Spinal cord (tissue), 10 donors: ENCODE data around the gene SLC27A2. TPM values are rescaled to one million over a fixed set of nuclear protein-coding genes. Genes with fewer than 3 reads are reported as not detected.

Source experiments
- DNase-seq, 6 donors: peaks; one replicate each; pipeline versions ENCODE4 v3.0.0 to v3.0.0-alpha.2; 2013 to 2015; ENCODE audit warnings: low spot score in 6 of 6, low read depth in 4 of 6
- H3K27ac ChIP-seq: one replicate; pipeline ENCODE4 v1.5.1; 2013; ENCODE audit warnings: low read depth, low read length, control low read depth
- H3K27me3 ChIP-seq: one replicate; pipeline ENCODE4 v1.6.1; 2013; ENCODE audit warnings: low read length; ENCODE audit not compliant: control insufficient read depth, insufficient read depth
- H3K36me3 ChIP-seq: one replicate; pipeline ENCODE4 v1.6.1; 2013; ENCODE audit warnings: low read length; ENCODE audit not compliant: control insufficient read depth, insufficient read depth
- H3K4me1 ChIP-seq: one replicate; pipeline ENCODE4 v1.6.1; 2013; ENCODE audit warnings: low read length; ENCODE audit not compliant: control insufficient read depth, insufficient read depth
- H3K4me3 ChIP-seq: one replicate; pipeline ENCODE4 v1.5.1; 2013; ENCODE audit warnings: low read depth, low read length, control low read depth
- H3K9me3 ChIP-seq: one replicate; pipeline ENCODE4 v1.6.1; 2013; ENCODE audit warnings: low read length; ENCODE audit not compliant: control insufficient read depth, insufficient read depth
- WGBS: methylation state at CpG from one replicate; pipeline ENCODE4 v1.1.5; 2013; ENCODE audit warnings: missing lambda C conversion rate; ENCODE audit not compliant: insufficient coverage; 5-methylcytosine and 5-hydroxymethylcytosine counted together
- polyA plus RNA-seq, 2 donors: library from polyadenylated mRNA; unstranded; fragments of 120-200 nt; gene quantifications; one replicate each; pipeline ENCODE4 v1.2.1, GENCODE V29; 2013; ENCODE audit not compliant: insufficient read length in 2 of 2
- total RNA-seq, 2 donors: library from RNA; depleted of rRNA in 1 of 2; stranded (reverse); fragments of 120-200 nt in 1 of 2; fragments of >200 nt in 1 of 2; gene quantifications; one replicate each; pipeline versions ENCODE4 v1.2.3 to v1.2.4, GENCODE V29; 2013 to 2014
- donor health status: healthy.

Gene SLC27A2
- total and polyA plus RNA-seq, 4 donors, result 2.7 to 3.8 (median 3.2) TPM

- no peak overlapping the region for H3K4me3 ChIP-seq
- H3K27ac ChIP-seq, result no peak overlapping the region
- H3K9me3 ChIP-seq, result no peaks in the 10 kb centered on the region
- no peak for DNase-seq
- no peaks in the 10 kb centered on the region for H3K36me3 ChIP-seq
- no peaks in the 10 kb centered on the region for H3K27me3 ChIP-seq
- 80% methylated on average over 2 of the region's 5 CpGs for WGBS
- H3K4me1 ChIP-seq, result no peaks in the 10 kb centered on the region
Observed at GRCh38 chr15:50256188-50257041, 74.4 kb downstream of the SLC27A2 start.

GRCh38 chr15:50257332-50257731 lies 75.3 kb downstream of the SLC27A2 start:
- WGBS, result 91% methylated on average over 7 of the region's 8 CpGs
- no peaks in the 10 kb centered on the region for H3K36me3 ChIP-seq
- DNase-seq, result no peak
- no peaks in the 10 kb centered on the region for H3K4me1 ChIP-seq
- H3K27ac ChIP-seq, result no peak overlapping the region
- H3K27me3 ChIP-seq, result no peaks in the 10 kb centered on the region
- no peak overlapping the region for H3K4me3 ChIP-seq
- no peaks in the 10 kb centered on the region for H3K9me3 ChIP-seq

GRCh38 chr15:50257924-50258323 lies 75.9 kb downstream of the SLC27A2 start:
- no CpG with 5 or more reads among the region's 3 CpGs for WGBS
- Histone ChIP-seq H3K9me3 (no peaks in the 10 kb centered on the region), H3K4me3 (no peak overlapping the region), H3K36me3 (no peaks in the 10 kb centered on the region), H3K4me1 (no peaks in the 10 kb centered on the region), H3K27me3 (no peaks in the 10 kb centered on the region), H3K27ac (no peak overlapping the region)
- DNase-seq, result no peak

- WGBS, result 93% methylated on average over 3 of the region's 5 CpGs
- no peak for DNase-seq
- H3K4me1 ChIP-seq, result no peaks in the 10 kb centered on the region
- no peak overlapping the region for H3K4me3 ChIP-seq
- no peaks in the 10 kb centered on the region for H3K9me3 ChIP-seq
- no peaks in the 10 kb centered on the region for H3K36me3 ChIP-seq
- no peak overlapping the region for H3K27ac ChIP-seq
- H3K27me3 ChIP-seq, result no peaks in the 10 kb centered on the region
Observed at GRCh38 chr15:50259276-50259675, 77.3 kb downstream of the SLC27A2 start.

GRCh38 chr15:50260969-50261496 lies 79.0 kb downstream of the SLC27A2 start:
- Histone ChIP-seq H3K27me3 (no peaks in the 10 kb centered on the region), H3K4me1 (no peaks in the 10 kb centered on the region), H3K4me3 (no peak overlapping the region), H3K9me3 (no peaks in the 10 kb centered on the region), H3K36me3 (no peaks in the 10 kb centered on the region), H3K27ac (no peak overlapping the region)
- 100% methylated on average over 1 of the region's 2 CpGs for WGBS
- no peak for DNase-seq

- no peak for DNase-seq
- 100% methylated on average over 1 of the region's 3 CpGs for WGBS
Observed at GRCh38 chr15:50261981-50262380, 80.0 kb downstream of the SLC27A2 start.

GRCh38 chr15:50262533-50262932 lies 80.5 kb downstream of the SLC27A2 start:
- H3K27ac ChIP-seq, result no peak overlapping the region
- no peaks in the 10 kb centered on the region for H3K4me1 ChIP-seq
- DNase-seq, result no peak
- no peak overlapping the region for H3K4me3 ChIP-seq
- H3K9me3 ChIP-seq, result no peaks in the 10 kb centered on the region
- H3K36me3 ChIP-seq, result no peaks in the 10 kb centered on the region
- WGBS, result 86% methylated on average over 4 of the region's 4 CpGs
- H3K27me3 ChIP-seq, result no peaks in the 10 kb centered on the region

More at GRCh38 chr15:50261981-50262380, 80.0 kb downstream of the SLC27A2 start:
- H3K4me1 ChIP-seq, result no peaks in the 10 kb centered on the region
- H3K27me3 ChIP-seq, result no peaks in the 10 kb centered on the region
- no peaks in the 10 kb centered on the region for H3K36me3 ChIP-seq
- no peak overlapping the region for H3K4me3 ChIP-seq
- H3K27ac ChIP-seq, result no peak overlapping the region
- H3K9me3 ChIP-seq, result no peaks in the 10 kb centered on the region

GRCh38 chr15:50265620-50266019 lies 83.6 kb downstream of the SLC27A2 start, which contains the start of gene HDC:
HDC (minus strand) TSS chr15:50265726; CDS start chr15:50265623, 103 bp downstream.
- Histone ChIP-seq H3K36me3 (no peaks in the 10 kb centered on the region), H3K4me3 (no peak within 1 kb of the TSS), H3K9me3 (no peaks in the 10 kb centered on the region), H3K27me3 (no peaks in the 10 kb centered on the region), H3K27ac (no peak within 1 kb of the TSS), H3K4me1 (no peaks in the 10 kb centered on the region)
- 35% methylated on average over 6 of the region's 9 CpGs for WGBS
- DNase-seq, result peak in 2 of 6 donors; percentile 5 to 8

- H3K9me3 ChIP-seq, result no peaks in the 10 kb centered on the region
- WGBS, result no CpG with 5 or more reads among the region's 2 CpGs
- no peaks in the 10 kb centered on the region for H3K36me3 ChIP-seq
- no peak overlapping the region for H3K27ac ChIP-seq
- H3K4me3 ChIP-seq, result no peak overlapping the region
- no peaks in the 10 kb centered on the region for H3K4me1 ChIP-seq
- H3K27me3 ChIP-seq, result no peaks in the 10 kb centered on the region
- no peak for DNase-seq
Observed at GRCh38 chr15:50267577-50267976, 85.6 kb downstream of the SLC27A2 start.

- Histone ChIP-seq H3K27me3 (no peaks in the 10 kb centered on the region), H3K27ac (no peak overlapping the region), H3K36me3 (no peaks in the 10 kb centered on the region), H3K4me1 (no peaks in the 10 kb centered on the region), H3K9me3 (no peaks in the 10 kb centered on the region), H3K4me3 (no peak overlapping the region)
- no peak for DNase-seq
- no CpG with 5 or more reads among the region's 2 CpGs for WGBS
Observed at GRCh38 chr15:50275091-50275490, 93.1 kb downstream of the SLC27A2 start.
